GM19372 (cell line): ENCODE data around the gene CRYZ.

Source experiments
- ATAC-seq: cut with Tn5 transposase; IDR thresholded peaks from one replicate; pipeline ENCODE4 v1.9.1; 2021; ENCODE audit warnings: mild to moderate bottlenecking, low read depth, moderate library complexity; ENCODE audit not compliant: unreplicated experiment

The CRYZ gene

GRCh38 chr1:74731399-74732052, 1.3 kb downstream of the CRYZ start:
- ATAC-seq: peak; percentile 28

DNA sequence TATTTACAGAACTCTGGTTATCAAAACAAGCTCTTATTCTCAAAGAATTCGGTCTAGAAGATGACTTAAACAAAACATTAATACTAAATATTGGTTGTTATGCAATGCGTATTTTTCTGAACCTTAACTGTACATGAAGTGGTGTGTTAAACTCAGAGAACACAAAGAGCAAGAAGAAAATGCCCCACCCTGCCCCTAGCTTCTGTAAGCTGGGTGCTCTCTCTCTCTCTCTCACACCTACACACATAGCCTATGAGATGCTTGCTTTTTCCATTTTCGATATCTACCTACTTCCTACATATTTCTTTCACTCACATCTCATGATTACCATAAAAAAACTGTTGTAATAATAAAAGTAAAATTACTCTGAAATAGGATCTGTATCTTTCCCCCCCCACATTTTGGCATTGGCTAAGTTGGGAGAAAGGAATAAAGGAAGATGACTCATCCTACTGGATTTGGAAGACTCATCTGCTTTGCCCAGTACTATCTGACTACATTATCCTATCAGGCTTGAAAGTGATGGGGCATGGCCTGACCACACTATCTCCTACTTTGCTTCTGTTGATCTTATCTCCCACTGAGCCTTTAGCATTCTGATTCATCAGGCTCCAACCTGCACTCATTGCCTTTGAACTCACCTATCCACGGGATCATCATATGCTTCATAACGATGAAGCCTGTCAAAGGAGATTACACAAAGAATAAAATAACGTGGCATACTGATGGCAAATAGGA, 2.9 kb downstream of the CRYZ start:
- ATAC-seq: peak; percentile 14

DNA sequence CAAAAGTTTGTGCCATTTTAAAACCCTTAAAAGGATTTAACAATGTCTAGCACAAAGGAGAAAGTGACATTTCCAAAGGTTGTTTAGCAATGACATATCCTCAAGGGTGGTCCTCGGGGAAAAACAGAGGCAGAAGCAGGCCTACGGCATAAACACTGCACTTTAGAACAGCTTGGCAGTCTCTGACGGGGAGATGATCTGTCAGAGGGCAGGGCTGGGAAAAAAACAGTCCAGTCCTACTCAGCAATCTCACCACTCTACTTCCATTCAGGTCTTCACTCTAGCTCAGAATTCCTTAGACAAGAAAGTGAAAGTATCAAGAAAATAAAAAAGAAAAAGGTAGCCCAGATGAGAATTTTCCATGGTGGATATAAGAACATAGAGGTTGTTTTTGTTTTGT, 4.1 kb downstream of the CRYZ start:
- ATAC-seq: no peak

DNA sequence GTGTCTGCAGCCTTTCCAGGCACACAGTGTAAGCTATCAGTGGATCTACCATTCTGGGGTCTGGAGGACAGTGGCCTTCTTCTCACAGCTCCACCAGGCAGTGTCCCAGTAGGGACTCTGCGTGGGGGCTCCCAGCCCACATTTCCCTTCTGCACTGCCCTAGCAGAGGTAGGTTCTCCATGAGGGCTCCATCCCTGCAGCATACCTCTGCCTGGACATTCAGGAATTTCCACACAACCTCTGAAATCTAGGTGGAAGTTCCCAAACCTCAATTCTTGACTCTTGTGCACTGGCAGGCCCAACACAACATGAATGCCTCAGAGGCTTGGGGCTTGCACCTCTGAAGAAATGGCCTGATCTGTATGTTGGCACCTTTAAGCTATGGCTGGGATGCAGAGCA, 6.8 kb downstream of the CRYZ start:
- no peak for ATAC-seq

- ATAC-seq: no peak
These were observed 15.2 kb downstream of the CRYZ start for GRCh38 chr1:74717626-74718025.

DNA sequence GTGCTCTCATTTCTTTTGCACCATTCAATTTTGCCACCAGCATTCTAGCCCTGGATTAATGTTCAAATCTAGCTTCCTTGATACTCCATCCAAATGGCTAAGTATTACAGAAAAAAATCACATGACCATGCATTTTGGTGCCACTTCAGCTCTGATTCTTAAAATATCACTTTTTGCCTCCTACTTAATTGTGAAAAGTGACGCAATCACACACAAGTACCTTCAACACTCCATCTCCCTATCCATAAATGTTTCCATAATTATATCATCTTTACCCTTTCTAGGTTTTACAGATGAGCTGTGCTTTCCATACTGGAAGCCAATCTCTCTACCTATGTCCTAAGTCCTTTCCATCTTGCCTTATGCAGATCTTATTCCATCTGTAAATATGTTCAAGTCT, 16.0 kb downstream of the CRYZ start:
- ATAC-seq: no peak

DNA sequence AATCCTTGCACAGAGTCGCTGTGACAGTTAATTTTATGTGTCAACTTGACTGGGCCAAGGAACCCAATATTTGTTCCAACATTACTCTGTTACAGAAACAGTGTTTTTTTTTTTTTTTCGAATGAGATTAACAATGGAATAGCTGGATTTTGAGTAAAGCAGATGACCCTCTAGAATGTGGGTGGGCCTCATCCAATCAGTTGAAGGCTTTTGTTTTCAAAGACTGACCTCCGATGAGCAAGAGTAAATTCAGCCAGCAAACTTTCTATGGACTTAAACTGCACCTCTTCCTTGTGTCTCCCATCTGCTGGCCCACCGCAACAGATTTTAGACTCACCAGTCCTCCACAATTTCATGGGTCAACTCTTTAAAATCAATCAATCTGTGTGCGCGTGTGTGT, 17.0 kb downstream of the CRYZ start:
- ATAC-seq: no peak

DNA sequence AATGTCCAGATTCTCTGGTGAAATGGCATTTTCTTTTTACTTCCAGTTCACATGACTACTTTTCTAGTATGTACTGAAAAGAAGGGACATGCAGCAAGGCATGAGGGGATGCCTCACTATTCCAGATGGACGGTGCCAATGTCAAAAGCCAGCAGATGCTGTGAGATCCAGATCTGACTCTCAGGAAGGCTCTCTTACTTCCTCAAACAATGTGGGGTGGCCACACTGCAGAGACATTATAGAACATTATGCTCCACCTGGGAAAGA, 17.7 kb downstream of the CRYZ start:
- no peak for ATAC-seq

DNA sequence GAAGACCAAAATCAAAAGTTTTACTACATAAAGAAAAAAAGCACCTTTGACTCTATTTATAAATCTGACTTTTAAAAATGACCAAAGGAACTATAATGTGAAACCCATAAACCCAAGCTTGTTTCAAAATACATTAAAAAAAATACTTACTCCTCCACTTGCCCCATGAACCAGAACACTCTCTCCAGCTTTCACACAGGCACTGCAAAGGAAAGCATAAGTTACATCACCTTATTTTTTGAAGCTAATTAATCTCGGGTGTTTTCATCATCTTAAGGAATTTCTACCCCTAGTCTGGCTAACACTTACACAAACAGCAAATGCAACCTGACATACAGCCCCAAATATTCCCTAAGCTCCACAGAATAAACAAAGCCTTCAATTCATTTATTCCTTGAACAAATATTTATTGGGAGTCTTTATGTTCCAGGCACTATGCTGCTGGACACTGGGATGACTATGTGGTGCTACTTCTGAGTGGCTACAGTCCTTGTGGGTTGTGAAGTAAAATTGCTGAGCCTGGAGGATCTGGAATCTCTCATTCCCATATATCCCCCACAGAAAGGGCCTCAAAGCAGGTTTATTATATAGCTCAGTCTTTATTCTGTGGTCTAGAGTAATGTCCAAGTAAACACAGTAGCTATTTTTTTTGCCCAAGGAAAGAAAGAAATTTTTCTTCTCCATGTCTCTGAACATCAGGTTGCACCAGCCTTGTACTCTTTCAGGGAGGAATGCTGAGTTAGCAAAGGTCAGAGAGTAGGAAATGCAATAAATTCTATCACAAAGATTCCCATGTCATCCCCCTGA, 18.2 kb downstream of the CRYZ start:
- peak; percentile 60 for ATAC-seq

GRCh38 chr1:74713849-74714248, 19.0 kb downstream of the CRYZ start:
- ATAC-seq: peak; percentile 30

DNA sequence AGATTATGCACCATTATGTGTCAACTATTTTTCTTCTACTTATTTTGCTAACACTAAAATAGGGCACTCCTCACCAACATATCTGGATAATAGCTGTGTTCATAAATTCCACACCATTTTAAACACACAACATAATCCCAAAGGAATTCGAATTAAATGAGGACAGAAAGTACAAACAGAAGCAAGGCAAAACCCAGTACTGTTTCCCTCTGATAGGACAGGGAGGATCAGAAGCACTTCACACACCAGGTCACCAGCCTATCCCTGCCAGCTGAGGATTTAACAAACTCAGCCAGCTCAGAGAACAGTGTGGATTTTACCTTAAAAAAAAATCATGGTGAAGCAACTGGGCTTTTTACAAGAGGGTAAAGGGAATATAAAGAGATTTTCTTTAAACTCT, 20.0 kb downstream of the CRYZ start:
- ATAC-seq: no peak

DNA sequence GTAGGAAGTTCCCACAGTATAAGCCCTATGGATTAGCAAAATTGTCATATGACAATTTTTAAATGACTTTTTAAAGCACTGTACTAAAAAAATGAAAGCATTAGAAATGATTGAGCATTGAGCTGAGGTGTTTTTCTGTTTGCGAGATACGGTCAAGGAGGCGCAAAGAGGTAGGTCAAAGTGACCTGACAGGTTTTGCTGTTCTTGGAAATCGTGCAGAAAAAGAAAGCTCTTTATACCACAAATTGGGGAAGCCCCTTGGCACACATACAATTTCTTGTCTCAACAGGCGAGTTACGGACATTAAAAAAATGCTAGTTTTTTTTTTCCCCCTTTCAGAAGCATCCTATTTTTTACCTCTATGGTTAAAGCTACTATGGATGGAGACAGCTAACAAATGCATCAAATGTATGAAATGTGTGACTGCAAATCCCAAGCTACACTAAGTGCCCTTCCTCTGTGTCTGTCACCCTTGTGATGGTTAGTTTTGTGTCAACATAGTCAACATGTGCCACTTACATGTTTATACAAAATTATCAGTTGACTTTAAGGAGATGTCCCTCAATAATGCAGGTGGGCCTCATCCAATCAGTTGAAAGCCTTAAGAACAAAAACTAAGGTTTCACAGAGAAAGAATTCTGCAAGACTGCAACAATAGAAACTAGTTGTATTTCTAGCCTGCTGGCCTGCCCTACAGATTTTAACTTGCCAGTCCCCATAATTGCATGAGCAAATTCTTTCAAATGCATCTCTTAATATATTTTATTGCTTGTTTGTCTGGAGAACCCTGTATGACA, 29.3 kb downstream of the CRYZ start:
- no peak for ATAC-seq

- ATAC-seq: no peak
These were observed 33.5 kb downstream of the CRYZ start for GRCh38 chr1:74699331-74699730.

DNA sequence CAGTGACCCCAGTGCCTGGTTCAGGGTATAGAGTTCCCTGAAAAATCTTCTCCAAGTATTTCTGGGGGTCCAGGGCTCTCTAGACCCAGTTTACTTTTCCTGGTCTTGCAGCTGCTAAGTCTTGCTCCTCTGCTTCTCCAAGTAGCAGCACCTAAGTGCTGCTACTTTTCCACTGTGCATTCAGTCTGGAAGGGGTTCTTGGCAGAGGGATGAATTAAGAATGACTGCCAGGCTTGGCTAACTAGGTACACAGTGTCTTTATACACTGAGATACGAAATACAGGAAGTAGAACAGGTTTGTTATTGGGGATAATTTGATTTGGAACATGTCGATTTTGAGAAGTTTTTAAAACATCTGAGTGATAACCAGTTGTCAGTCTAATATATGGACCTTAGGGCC, 35.0 kb downstream of the CRYZ start:
- no peak for ATAC-seq

DNA sequence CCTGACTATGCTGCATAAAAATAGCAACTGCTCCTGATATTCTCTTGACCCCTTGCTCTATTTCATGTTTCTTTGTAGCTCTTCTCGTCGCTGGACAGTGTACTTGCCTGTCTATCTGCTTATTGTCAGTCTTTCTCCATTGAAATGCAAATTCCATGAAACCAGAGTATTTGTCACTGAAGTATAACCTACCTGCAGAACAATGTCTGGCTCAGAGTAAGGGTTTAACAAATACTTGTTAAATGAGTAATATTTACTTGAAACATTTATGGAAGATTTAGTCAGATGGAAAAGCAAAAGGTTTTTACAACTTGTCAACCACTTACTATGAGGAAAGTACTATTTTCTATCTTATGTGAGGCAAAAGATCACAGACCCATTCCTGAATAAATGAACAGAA, 39.4 kb downstream of the CRYZ start:
- no peak for ATAC-seq

GRCh38 chr1:74690909-74691308, 41.9 kb downstream of the CRYZ start:
- no peak for ATAC-seq

DNA sequence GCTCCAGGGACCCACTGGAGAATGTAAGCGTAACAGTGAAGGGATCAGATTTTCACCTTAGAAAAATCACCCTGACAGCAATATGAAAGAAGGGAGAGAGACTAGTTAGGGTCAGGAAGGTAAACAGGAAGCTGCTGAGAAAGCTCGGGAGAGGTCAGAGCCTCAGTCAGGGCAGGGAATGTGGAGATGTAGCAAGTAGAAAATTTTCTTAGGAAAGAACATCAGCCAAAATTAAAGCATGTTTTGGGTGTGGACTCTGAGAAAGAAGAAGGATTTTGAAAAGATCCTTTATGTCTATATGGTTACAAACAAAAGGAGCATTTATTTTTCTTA, 42.5 kb downstream of the CRYZ start:
- no peak for ATAC-seq

DNA sequence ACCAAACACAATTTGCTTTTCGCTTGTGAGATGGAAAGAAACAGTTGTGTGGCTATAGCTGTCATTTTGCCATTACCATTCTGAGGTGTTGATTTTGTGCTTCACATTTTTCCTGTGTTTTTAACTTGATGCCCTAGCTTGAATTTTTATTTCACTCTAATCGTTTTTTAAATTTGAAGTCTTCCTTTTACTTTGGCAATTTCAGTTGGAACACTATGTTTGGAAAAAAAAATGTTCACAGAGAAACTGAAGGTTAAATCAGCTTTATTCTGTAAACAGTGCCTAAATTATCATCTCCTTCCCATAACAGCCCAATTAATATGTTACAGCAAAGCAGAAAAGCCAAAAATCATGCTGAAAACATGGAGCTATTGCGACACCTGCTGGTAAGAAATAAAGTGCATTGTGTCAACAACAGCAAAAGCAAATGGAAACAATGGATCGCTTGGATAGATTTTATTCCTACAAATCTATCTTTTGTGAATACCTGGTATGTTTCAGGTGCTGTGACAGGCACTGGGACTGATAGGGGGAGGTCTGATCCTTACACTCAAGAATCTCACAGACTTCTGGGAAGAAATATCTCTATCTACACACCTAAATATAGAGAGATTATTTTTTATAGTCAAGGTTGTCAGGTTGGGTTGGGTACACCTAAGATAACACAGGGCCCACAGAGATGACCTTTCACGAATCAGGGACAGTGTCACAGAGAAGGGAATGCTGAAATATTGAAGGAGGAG, 43.1 kb downstream of the CRYZ start:
- ATAC-seq: peak; percentile 67

DNA sequence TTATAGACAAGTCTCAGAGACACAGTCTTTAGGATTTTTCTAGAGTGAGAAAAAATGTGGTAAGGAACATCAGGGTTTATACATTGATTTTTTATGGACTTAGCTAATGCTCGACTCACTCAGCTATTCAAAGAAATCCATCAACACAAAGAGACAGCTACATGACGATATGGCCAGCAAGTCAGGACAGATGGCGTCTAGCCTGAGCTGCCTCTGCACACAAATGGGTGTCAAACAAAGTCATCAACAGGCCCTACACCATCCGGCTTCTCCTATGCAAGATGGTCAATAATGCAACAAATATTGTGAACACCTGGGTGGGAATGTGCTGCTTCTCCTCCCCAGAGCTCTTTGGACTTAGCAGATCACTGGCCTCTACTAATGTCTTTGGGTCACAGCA, 45.9 kb downstream of the CRYZ start:
- ATAC-seq: no peak

DNA sequence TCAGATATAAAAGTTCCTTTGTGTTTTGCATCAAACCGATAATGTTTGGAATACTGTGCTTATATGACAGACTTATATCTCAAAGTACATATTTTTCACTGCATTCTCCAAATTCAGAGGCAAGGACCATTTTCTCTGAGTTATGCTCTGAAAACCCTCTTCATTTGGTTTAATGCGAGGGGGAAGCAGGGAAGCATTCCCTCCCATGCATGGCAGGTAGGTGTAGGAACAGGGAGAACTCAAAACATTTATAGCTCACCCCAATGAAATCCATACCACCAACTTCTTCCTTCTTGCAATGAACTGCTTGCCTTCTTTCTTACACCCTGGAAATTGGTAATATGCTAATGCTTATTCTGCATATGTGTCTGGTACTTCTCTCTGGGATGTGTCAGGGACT, 48.5 kb downstream of the CRYZ start:
- ATAC-seq: no peak

DNA sequence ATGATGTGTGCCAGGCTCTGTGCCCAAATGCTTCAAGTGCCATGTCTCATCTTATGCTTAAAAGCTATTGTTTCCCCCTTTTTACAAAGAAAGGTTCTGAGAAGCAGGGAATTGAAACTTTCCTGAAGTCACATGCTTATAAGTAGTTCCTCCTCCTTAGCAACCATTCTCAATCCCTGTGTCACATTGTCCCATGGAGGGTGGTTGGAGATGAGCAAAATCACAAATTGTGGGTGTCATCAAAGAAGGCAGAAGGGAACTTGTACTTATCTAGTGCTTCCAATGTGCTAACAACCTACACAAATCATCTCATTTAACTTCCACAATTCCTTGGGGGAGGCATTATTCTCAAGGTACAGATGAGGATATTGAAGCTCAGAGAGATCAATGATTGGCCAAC, 49.2 kb downstream of the CRYZ start:
- no peak for ATAC-seq
